A673 (cell line): ENCODE results near the gene VPS9D1.

Experiments
- EZH2 ChIP-seq: fragments of 200-600 bp; sonication (generic); IDR thresholded peaks from 2 replicates; pipeline ENCODE4 v1.6.1; 2017; ENCODE audit warnings: borderline replicate concordance, low read depth, mild to moderate bottlenecking, mixed read lengths, antibody characterized with exemption, low read length; ENCODE audit not compliant: poor library complexity, severe bottlenecking
- TF ChIP-seq, protein P1 (sequence below): fragments of 300-800, 200-600 bp; sonication (generic); conservative IDR thresholded peaks from 2 replicates; pipeline ENCODE4 v1.5.1; 2017; ENCODE audit warnings: low read depth, mild to moderate bottlenecking, antibody characterized with exemption, low read length, moderate library complexity, mixed read lengths

DNA sequence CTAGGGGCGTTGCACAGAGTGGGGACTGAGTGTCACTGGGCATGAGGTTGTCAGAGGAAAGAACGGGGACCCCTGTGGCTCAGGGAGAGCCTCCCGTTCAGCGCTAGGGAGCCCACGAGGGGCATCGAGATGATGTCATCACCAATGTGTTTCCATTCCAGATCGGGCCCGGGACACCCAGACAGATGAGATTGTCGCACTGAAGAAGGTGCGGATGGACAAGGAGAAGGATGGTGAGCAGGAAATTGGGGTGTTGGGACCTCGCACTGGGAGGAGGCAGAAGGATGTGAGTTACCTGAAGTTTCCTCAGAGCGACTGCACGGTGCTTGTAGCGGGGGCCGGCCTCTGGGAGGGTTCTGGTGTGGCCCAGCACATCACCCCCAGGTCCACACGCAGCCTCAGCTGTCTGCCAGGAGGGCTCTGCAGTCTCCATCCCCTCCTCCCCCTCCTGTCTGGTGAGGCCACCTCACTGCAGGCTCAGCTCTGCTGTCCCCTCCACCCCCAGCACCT is 30.3 kb downstream of the VPS9D1 start:
- TF ChIP-seq, protein P1, sequence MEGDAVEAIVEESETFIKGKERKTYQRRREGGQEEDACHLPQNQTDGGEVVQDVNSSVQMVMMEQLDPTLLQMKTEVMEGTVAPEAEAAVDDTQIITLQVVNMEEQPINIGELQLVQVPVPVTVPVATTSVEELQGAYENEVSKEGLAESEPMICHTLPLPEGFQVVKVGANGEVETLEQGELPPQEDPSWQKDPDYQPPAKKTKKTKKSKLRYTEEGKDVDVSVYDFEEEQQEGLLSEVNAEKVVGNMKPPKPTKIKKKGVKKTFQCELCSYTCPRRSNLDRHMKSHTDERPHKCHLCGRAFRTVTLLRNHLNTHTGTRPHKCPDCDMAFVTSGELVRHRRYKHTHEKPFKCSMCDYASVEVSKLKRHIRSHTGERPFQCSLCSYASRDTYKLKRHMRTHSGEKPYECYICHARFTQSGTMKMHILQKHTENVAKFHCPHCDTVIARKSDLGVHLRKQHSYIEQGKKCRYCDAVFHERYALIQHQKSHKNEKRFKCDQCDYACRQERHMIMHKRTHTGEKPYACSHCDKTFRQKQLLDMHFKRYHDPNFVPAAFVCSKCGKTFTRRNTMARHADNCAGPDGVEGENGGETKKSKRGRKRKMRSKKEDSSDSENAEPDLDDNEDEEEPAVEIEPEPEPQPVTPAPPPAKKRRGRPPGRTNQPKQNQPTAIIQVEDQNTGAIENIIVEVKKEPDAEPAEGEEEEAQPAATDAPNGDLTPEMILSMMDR: no peak
- TF ChIP-seq EZH2: no peak
